ENCODE results near the gene B3GNT3. TPM values are rescaled to one million over a fixed set of nuclear protein-coding genes. Genes with fewer than 3 reads are reported as not detected.
A peak's percentile ranks its signal among the peaks of the same experiment; 100 is the strongest.
"Not testable (repeated sequence)": the region's sequence is repeated elsewhere in the genome, so short reads cannot be mapped to it uniquely, and the experiment has no call there.

Gene B3GNT3
- total RNA-seq, 2 donors from 2014 or later, result 0.18 TPM; not detected in 1

DNA sequence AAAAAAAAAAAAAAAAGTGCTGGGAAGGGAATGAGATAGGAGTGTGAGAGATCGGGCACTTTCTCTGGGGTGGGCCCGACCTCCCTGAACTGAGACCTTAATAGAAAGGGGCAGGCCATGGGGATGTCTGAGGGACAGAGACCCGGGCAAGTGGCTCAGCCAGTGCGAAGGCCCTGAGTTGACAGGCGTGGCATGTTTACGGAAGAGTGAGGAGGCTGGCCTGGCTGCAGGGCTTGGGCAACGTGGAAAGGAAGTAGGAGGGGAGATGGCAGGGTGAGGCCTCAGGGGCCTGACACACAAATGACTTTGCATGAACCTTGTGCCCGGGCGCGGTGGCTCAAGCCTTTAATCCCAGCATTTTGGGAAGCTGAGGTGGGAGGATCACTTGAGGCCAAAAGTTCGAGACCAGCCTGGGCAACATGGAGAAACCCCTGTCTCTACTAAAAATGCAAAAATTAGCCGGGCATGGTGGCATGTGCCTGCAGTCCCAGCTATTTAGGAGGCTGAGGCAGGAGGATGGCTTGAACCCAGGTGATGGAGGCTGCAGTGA lies 29.8 kb upstream of the B3GNT3 start:
- DNase-seq (peak; percentile 62), ATAC-seq (peak; percentile 55 to 68)
- intact Hi-C loops (cut with DNase I), result loop anchor here in 1 of 2 donors (5.0 kb wide), 1 partner anchor 228 kb away; no protein-coding TSS in a partner anchor

DNA sequence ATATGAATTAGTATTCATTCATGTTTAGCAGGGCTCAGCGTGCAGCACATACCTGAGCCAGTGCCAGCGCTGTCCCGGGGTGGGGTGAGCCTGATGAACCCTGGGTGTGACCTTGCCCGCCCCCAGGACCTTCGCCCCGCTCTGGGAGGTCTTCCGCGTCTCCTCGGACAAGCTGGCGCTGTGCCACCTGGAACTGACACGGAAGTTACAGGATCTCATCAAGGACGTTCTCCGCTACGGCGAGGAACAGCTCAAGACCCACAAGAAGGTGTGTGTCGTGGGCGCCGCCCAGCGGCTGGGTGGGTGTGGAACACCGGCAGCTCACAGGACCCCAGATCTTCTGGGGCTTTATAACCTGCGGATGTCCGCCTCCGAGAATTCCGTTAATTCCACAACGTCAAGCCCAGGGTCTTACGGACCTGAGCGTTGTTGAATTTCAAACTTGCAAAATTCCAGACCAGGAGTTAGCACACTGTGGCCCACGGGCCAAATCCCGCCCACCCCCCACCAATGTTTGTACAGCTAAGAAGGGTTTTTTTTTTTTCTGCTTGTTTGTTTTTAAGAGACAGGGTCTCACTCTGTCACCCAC lies 28.3 kb upstream of the B3GNT3 start:
- DNase-seq (peak; percentile 87), ATAC-seq (peak; percentile 88)
- intact Hi-C loops (cut with DNase I), result loop anchor here in 1 of 2 donors (2.0 to 5.0 kb wide), 2 partner anchors 62 to 229 kb away; no protein-coding TSS in a partner anchor

DNA sequence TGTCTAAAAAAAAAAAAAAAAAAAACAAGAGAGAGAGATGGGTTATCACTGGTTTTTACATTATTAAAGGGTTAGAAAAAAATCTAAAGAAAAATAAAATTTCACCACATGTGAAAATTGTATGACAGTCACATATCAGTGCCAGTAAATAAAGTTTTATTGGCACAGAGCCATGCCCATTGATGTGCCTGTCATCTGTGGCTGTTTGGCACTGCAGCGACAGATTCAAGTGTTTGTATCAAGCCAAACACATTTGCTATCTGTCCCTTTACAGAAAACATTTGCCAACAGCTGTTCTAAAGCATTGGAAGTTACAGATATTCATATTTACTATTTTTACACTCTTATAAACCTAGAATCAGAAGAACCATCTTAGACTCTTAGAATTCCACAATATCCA lies 27.4 kb upstream of the B3GNT3 start:
- ATAC-seq, result no peak
- no peak for DNase-seq
- intact Hi-C loops (cut with DNase I), result loop anchor here in 1 of 2 donors (2.0 to 5.0 kb wide), 2 partner anchors 63 to 230 kb away; no protein-coding TSS in a partner anchor

DNA sequence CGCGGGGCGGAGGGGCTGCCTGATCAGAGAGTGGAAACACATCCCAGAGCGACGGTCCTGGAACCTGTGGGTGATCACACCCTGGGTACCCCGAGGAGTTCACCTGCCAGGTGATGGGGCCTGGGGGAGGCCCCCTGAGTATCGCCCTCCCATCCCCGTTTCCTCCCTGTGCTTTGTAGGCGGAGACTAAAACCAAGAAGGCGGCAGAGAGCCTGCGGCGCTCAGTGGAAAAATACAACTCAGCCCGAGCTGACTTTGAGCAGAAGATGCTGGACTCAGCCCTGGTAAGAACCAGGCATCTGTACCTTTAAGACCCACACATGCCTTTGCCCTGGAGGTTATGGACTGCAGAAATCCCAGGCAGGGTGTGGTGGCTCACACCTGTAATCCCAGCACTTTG lies 24.3 kb upstream of the B3GNT3 start:
- no peak for ATAC-seq
- intact Hi-C loops (cut with DNase I), result no loop called here
- DNase-seq, result no peak

DNA sequence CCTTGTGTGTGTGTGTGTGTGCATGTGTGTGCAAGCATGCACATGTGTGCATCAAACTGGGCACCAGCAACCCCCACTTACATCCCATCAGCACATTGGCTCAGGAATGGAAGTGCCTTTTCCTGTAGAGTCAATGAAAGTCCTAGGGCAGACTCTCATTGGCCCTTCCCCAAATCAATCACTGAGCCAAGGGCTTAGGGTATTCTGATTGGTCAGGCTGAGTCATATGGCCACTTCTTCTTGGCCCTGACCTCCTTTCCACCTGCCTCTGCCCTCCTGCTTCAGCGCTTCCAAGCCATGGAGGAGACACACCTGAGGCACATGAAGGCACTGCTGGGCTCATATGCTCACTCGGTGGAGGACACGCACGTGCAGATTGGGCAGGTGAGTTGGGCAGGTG lies 22.8 kb upstream of the B3GNT3 start:
- ATAC-seq, result no peak
- no peak for DNase-seq
- intact Hi-C loops (cut with DNase I), result no loop called here

DNA sequence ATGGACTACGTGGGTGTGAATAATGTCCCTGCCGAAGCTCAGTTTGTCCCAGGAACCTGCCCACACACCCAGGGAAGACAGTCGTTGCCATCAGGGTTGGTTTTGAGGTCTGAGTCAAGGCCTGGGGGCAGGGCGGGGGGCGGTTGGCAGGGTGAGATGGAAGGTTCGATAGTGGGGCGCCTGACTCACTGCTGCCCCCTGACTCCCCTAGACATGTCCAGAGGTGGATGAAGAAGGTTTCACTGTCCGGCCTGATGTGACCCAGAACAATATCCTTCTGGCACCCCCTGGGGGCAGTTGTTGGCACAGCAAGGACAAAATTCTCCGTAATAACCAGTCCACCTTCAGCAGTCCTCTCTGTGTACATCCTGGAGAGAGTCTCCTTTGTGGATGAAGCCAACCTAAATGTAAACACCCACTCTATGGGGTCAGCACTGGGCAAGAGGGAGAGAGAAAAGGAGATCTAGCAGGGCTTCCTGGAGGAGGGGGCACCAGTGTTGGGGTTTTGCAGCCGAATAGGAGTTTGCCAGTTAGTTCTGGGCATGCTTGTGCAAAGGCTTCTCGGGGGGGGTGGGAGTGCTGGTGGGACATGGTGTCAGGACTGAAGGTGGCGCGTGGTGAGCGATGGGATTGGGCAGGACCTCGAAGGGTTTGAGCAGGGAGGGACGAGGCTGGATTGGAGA lies 19.6 kb upstream of the B3GNT3 start:
- DNase-seq, result no peak
- intact Hi-C loops (cut with DNase I), result no loop called here
- no peak for ATAC-seq

DNA sequence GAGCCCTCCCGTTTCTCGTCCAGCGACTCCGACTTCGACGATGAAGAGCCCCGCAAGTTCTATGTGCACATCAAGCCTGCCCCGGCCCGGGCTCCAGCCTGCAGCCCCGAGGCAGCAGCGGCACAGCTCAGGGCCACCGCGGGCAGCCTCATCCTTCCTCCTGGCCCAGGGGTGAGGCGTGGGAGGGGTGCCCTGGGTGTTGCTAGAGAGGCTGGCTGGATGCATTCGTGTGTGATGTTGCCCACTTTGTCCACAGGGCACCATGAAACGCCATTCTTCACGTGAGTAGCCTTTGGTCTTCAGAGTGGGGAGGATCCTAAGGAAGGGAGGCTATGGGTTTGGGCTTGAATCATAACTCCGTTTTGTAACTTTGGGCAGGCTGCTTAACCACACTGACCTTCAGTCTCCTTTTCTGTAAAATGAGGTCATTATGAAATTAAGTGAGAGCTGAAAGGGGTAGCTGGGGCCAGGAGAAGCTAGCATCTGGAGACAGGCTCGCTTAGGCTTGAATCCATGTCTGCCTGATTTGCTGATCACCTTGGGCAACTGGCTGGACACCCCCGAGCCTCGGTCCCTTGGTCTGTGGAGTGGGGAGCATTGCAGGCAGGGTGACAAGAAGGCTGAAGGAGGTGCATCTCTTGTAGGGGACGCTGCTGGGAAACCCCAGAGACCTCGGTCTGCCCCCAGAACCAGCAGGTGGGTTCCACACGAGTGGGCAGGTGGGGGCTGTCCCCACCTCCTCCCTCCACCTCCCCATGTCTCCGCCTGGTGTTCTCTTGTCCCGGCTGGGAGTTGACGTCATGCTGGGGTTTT lies 18.7 kb upstream of the B3GNT3 start:
- peak in 1 of 2 donors; percentile 61 for ATAC-seq
- intact Hi-C loops (cut with DNase I), result no loop called here
- no peak for DNase-seq

DNA sequence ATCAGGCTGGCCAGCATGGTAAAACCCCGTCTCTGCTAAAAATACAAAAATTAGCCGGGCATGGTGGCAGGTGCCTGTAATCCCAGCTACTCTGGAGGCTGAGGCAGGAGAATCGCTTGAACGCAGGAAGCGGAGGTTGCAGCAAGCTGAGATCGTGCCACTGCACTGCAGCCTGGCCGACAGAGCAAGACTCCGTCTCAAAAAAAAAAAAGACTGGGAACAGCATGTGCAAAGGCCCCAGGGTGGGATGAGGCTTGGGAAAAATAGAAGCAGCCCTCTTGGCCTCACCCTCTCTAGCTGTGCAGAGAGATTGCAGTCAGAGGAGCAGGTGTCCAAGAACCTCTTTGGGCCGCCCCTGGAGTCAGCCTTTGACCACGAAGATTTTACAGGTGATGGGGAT lies 17.1 kb upstream of the B3GNT3 start:
- ATAC-seq; DNase-seq; intact Hi-C loops (cut with DNase I): not testable (repeated sequence)

DNA sequence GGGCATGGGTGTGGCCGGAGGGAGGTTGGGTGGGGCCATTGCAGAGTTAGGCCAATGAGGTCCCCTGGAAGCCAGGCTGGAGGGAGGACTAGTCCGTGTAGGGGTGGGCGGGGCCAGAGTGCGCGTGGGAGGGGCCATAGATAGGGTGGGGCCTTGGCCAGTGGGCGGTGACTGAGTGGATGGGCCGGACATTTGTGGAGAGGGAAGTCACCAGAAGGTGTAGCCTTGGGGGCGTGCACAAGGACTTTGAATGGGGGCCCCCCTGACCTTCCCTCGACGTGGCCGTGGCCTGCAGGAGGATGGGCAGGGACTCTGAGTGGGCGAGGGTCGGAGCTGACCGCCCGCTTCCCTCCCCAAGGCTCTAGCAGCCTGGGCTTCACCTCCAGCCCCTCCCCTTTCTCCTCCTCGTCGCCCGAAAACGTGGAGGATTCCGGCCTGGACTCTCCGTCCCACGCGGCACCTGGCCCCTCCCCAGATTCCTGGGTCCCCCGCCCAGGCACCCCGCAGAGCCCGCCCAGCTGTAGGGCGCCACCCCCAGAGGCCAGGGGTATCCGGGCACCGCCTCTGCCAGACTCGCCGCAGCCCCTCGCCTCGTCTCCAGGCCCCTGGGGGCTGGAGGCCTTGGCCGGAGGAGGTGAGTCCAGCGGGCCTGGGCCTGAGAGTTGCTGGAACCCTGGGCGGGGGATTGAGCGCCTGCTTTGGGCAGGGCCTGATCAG lies 16.5 kb upstream of the B3GNT3 start:
- intact Hi-C loops (cut with DNase I), result no loop called here
- DNase-seq, result peak; percentile 65

DNA sequence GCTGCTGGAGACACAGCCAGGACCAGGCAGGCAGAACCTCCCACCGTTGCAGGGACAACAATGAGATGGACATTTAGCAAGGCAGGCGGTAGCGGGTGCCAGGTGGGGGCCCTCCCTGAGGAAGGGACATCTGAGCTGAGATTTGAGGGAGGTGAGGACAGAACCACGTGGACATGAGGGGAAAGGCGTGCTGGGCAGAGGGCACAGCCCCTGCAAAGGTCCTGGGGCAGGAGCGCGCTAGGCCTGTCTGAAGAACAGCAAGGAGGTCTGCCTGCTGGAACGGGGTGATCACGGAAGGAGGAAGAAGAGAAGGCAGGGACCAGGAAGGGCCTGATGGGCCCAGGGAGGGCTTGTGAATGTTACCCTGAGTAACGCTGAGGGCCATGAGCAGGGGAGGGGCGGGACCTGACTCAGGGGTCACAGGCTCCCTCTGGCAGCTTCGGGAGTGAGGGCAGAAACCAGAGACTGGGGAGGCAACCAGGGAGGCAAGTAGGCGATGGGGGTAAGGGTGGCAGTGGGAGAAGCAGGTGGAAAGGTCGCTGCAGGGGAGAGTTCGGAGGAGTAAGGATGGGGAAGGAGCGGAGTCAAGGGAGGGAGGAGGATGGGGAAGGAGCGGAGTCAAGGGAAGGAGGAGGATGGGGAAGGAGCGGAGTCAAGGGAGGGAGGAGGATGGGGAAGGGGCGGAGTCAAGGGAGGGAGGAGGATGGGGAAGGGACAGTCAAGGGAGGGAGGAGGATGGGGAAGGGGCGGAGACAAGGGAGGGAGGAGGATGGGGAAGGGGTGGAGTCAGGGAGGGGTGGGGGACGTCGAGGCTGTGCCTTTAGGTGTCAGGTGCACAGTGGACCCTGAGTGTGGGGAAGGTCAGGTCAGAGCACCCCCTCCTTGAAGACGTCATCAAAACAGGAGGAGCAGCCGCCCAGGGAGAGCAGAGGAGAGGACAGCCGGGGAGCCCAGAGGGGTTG lies 15.7 kb upstream of the B3GNT3 start:
- intact Hi-C loops (cut with DNase I), result no loop called here
- peak; percentile 10 to 42 for ATAC-seq
- DNase-seq, result peak; percentile 47

More for the DNA sequence above, 16.5 kb upstream of the B3GNT3 start:
- peak; percentile 69 to 74 for ATAC-seq

DNA sequence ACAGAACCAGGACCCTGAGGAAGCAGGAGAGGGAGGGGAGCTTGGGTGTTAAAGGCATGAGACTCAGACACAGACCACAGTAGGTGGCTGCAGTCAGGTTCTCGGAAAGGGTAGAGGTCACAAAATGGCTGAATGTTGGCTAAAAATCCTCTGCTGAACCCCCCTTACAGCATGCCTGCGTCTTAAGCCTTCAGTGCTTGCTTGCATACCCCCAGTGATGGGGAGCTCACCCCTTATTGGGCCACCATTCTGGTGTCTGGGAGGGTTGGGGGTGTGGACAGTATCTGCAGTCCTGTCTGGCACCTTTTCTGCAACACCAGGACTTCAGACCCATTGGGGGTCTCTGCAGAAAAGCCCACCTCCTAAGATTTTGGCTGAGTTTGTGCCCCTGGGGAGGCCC lies 14.2 kb upstream of the B3GNT3 start:
- no peak for DNase-seq
- ATAC-seq, result no peak
- intact Hi-C loops (cut with DNase I), result loop anchor here in 1 of 2 donors (10.0 kb wide), 1 partner anchor 74 kb away; the partner anchor contains the start of gene RPL18A

DNA sequence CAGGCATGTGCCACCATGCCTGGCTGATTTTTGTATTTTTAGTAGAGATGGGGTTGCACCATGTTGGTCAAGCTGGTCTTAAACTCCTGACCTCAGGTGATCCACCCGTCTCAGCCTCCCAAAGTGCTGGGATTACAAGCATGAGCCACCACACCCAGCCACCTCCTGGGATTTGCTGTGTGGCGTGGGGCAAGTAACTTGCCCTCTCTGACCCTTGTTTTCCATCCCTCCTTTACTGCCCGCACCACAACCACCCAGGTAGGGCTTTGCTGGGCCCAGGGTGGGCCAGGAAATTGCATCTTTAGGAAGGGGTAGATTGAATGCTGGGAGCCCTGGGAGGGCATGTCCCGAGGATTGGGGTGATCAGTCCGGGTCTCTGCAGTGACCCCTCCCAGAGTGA lies 11.2 kb upstream of the B3GNT3 start:
- intact Hi-C loops (cut with DNase I), result loop anchor here in 1 of 2 donors (10.0 kb wide), 1 partner anchor 71 kb away; the partner anchor contains the start of gene RPL18A
- ATAC-seq, DNase-seq: not testable (repeated sequence)

DNA sequence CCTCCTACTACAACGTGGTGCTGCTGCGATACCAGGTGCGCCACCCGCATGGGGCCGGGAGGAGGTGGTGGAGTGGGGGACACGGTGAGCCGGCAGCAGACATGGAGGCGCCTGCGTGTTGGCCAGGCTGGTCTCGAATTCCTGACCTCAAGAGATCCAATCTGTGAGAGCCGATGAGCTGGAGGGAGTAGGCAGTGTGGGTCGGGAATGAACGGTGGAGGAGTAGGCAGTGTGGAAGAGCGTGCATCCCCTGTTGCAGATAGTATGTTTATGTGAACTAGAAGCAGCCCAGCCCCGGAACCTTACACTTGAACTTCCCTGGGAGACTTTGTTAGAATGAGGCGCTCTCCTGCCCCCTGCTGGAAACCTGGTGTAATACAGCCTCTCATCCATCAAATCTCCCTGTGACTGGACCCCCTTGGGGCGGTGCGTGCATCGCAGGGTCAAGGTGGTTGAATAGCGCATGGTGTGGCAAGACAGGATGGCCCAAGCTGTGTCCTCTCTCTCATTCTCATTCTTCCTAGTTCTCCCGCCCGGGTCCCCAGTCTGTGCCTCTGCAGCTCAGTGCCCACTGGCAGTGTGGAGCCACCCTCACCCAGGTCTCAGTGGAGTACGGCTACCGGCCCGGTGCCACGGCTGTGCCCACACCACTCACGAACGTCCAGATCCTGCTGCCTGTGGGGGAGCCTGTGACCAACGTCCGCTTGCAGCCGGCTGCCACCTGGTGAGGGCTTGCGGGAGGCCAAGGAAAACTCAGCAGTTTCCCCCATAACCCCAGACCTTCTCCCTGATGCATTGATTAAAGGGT lies 10.5 kb upstream of the B3GNT3 start:
- intact Hi-C loops (cut with DNase I), result loop anchor here in 1 of 2 donors (10.0 kb wide), 1 partner anchor 70 kb away; the partner anchor contains the start of gene RPL18A
- DNase-seq (peak; percentile 62), ATAC-seq (peak; percentile 40 to 51)

DNA sequence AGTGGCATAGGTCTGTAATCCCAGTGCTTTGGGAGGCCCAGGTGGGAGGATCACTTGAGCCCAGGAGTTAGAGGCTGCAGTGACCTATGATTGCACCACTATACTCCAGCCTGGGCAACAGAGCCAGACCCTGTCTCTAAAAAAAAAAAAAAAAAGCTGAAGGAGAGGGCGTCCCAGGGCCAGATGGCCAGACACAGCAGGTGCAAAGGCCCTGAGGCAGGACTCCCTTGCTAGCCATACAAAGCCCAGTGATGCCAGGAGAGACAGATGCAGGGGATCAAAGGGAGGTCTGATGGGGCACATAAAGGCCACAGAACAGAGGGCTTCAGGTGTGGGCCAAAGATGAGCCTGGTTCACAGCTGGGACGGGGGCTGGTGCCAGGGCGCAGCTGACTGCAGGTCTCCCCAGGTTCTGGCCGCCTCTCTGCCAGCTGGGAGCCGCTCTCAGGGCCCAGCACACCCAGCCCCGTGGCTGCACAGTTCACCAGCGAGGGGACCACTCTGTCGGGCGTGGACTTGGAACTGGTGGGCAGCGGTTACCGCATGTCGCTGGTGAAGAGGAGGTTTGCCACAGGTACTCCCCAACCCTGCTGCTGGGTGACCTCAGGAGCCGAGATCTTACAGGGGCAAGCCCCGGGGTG lies 7.5 kb upstream of the B3GNT3 start:
- intact Hi-C loops (cut with DNase I), result loop anchor here in 1 of 2 donors (10.0 kb wide), 1 partner anchor 67 kb away; the partner anchor contains the start of gene RPL18A
- DNase-seq (no peak), ATAC-seq (no peak)

DNA sequence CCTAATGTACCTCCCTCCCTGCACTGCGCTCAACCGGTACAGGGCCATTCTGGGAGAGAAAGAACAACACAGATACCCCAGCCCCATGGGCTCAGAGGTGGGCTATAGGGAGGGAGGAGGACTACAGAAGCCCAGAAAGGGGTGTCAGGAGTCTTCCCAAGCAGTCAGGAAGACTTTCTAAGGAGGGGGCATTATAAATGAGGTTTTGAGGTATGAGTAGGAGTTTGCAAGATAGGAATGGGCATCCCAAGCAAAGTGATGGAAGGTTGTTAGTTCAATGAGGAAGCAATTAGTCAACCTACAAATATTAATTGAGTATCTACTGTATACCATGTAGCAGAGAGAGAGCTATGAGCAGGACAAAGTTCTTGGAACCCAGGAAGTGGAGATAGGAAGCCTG lies 6.3 kb upstream of the B3GNT3 start:
- intact Hi-C loops (cut with DNase I), result loop anchor here in 1 of 2 donors (10.0 kb wide), 1 partner anchor 66 kb away; the partner anchor contains the start of gene RPL18A
- ATAC-seq (no peak), DNase-seq (no peak)

Data from left cardiac atrium (tissue), 4 donors.